H1 (cell line): ENCODE results near the gene USP1. TPM values are rescaled to one million over a fixed set of nuclear protein-coding genes. Genes with fewer than 3 reads are reported as not detected.

ENCODE experiments used
- HDAC2 ChIP-seq, 2 experiments: fragments of 300-600 bp in 1 of 2; sonication (generic) in 1 of 2; IDR thresholded peaks; 2 replicates each; pipeline ENCODE4 v1.6.1; 2011 to 2012; ENCODE audit warnings: low read depth in 2 of 2, low read length in 2 of 2, mild to moderate bottlenecking in 2 of 2, moderate library complexity in 2 of 2, borderline replicate concordance in 1 of 2, inconsistent platforms in 1 of 2
- JUND ChIP-seq: IDR thresholded peaks from 2 replicates; pipeline ENCODE4 v1.6.1; 2011; ENCODE audit warnings: mild to moderate bottlenecking, improper control_type of control experiment, low read length
- PHF8 ChIP-seq: fragments of 200-600 bp; sonication (generic); conservative IDR thresholded peaks from 2 replicates; pipeline ENCODE4 v1.7.1; 2012; ENCODE audit warnings: low read depth, mild to moderate bottlenecking, inconsistent platforms, low read length, moderate library complexity
- RXRA ChIP-seq: IDR thresholded peaks from 2 replicates; pipeline ENCODE4 v1.6.1; 2011; ENCODE audit warnings: low read depth, mild to moderate bottlenecking, low read length, moderate library complexity; ENCODE audit not compliant: insufficient read depth
- polyA plus RNA-seq, 7 experiments: library from polyadenylated mRNA; depleted of rRNA in 3 of 7; stranded (reverse) in 5 of 7; unstranded in 2 of 7; fragments of >200 nt in 5 of 7; fragments of 200-250 nt in 2 of 7; gene quantifications; 1 replicate in 5 of 7; 2 replicates in 1 of 7; 4 replicates in 1 of 7; pipeline versions ENCODE4 v1.2.1 to v1.2.3, GENCODE V29; 2011 to 2013; ENCODE audit warnings: missing spikeins in 2 of 7, mixed read lengths in 2 of 7
- total RNA-seq: library from RNA; stranded (reverse); fragmentation: NEBNext Ultra II Directional; extraction: Animal tissue kit (Norgen Biotek cat#: 25700); gene quantifications from 2 replicates; pipeline ENCODE4 v1.2.1, GENCODE V29; 2021

USP1 gene
- total and polyA plus RNA-seq, 2 of the 8 experiments (the other 6 are each of a cell fraction or from before 2014, with no cell fraction given), result 9.1 to 49.6 TPM

DNA sequence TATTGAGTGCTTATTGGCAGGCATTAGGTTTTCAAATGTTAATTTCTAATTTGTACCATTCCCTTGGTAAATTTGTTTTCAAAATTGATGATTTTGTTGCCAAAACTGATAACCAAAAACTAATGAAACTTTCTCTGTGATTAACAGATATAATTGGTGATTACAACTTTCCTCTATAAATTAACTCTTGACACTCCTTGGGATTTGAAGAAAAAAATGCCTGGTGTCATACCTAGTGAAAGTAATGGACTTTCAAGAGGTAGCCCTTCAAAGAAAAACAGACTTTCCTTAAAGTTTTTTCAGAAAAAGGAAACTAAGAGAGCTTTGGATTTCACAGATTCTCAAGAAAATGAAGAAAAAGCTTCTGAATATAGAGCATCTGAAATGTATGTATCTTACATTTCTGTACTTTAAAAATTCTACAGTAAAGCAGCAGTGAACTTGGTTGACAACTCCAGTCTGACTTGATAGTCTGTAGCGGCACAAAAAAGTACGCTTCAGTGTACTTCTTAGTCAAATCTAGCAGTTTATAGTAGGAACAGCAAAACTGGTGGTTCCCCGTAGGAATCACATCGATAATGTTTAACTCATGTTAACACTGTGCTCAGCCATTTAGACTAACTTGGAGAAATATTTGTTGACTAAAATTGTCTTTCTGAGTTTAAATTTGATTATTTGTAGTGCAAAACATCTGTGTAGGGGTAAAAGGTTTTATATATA, 3.0 kb downstream of the USP1 start (continued):
- TF ChIP-seq HDAC2 (IDR thresholded peaks at IDR 0.05; ENCODE audit: borderline replicate concordance in 1 of 2, low read depth in 2 of 2, low read length in 2 of 2), result no peak
- no peak for TF ChIP-seq RXRA
- no peak for TF ChIP-seq JUND
- TF ChIP-seq PHF8, result no peak
